Measurements from ENCODE around the gene SLC45A1.

SLC45A1 gene

GRCh38 chr1:8373125-8373524 is 55.2 kb downstream of the SLC45A1 start:
- Histone ChIP-seq H3K4me1 (ENCODE audit: insufficient read depth, low read length, poor library complexity, severe bottlenecking) (peaks cover 11% of the 10 kb centered on the region), H3K9me3 (ENCODE audit: insufficient read depth, low read depth, low read length) (no peaks in the 10 kb centered on the region), H3K9me2 (replicated peaks; ENCODE audit: low read depth, low read length) (no peaks in the 10 kb centered on the region), H2AFZ (ENCODE audit: low read length) (no peak overlapping the region), H3K4me2 (ENCODE audit: low read depth, low read length, poor library complexity, severe bottlenecking) (no peak overlapping the region), H3K79me2 (ENCODE audit: insufficient read depth, low read length) (peaks cover 84% of the 10 kb centered on the region), H4K20me1 (ENCODE audit: insufficient read depth, low read length, poor library complexity, severe bottlenecking) (peaks cover 66% of the 10 kb centered on the region), H3K4me3 (ENCODE audit: low read length, poor library complexity, severe bottlenecking) (no peak overlapping the region), H3K9ac (ENCODE audit: low read depth, low read length, poor library complexity, severe bottlenecking) (no peak overlapping the region), H3F3A (ENCODE audit: low read depth) (no peaks in the 10 kb centered on the region), H3K27me3 (ENCODE audit: insufficient read depth, low read length, poor library complexity, severe bottlenecking) (no peaks in the 10 kb centered on the region), H3K36me3 (ENCODE audit: insufficient read depth, low read length) (peaks cover 37% of the 10 kb centered on the region; the same call in 1 of the 2 replicates)
- TF ChIP-seq EZH2phosphoT487 (IDR thresholded peaks at IDR 0.05; ENCODE audit: borderline replicate concordance) (no peak), CTCF (conservative IDR thresholded peaks at IDR 0.05; ENCODE audit: low read length) (no peak)

GRCh38 chr1:8373581-8374241 is 55.8 kb downstream of the SLC45A1 start:
- no peaks in the 10 kb centered on the region for H3K27me3 ChIP-seq (ENCODE audit: insufficient read depth, low read length, poor library complexity, severe bottlenecking)
- no peaks in the 10 kb centered on the region for H3F3A ChIP-seq (ENCODE audit: low read depth)
- no peak overlapping the region for H3K4me2 ChIP-seq (ENCODE audit: low read depth, low read length, poor library complexity, severe bottlenecking)
- peaks cover 89% of the 10 kb centered on the region for H3K79me2 ChIP-seq (ENCODE audit: insufficient read depth, low read length)
- no peaks in the 10 kb centered on the region for H3K9me2 ChIP-seq (replicated peaks; ENCODE audit: low read depth, low read length)
- H4K20me1 ChIP-seq (ENCODE audit: insufficient read depth, low read length, poor library complexity, severe bottlenecking), result peaks cover 66% of the 10 kb centered on the region
- H3K9me3 ChIP-seq (ENCODE audit: insufficient read depth, low read depth, low read length), result no peaks in the 10 kb centered on the region
- H3K36me3 ChIP-seq (ENCODE audit: insufficient read depth, low read length), result peaks cover 37% of the 10 kb centered on the region; the same call in 1 of the 2 replicates
- no peak overlapping the region for H2AFZ ChIP-seq (ENCODE audit: low read length)
- no peak overlapping the region for H3K4me3 ChIP-seq (ENCODE audit: low read length, poor library complexity, severe bottlenecking)
- no peak for TF ChIP-seq EZH2phosphoT487 (IDR thresholded peaks at IDR 0.05; ENCODE audit: borderline replicate concordance)
- no peak for TF ChIP-seq CTCF (conservative IDR thresholded peaks at IDR 0.05; ENCODE audit: low read length)
- H3K9ac ChIP-seq (ENCODE audit: low read depth, low read length, poor library complexity, severe bottlenecking), result no peak overlapping the region
- H3K4me1 ChIP-seq (ENCODE audit: insufficient read depth, low read length, poor library complexity, severe bottlenecking), result peaks cover 17% of the 10 kb centered on the region

- H3K9ac ChIP-seq (ENCODE audit: low read depth, low read length, poor library complexity, severe bottlenecking), result no peak overlapping the region
- no peak for TF ChIP-seq CTCF (conservative IDR thresholded peaks at IDR 0.05; ENCODE audit: low read length)
- TF ChIP-seq EZH2phosphoT487 (IDR thresholded peaks at IDR 0.05; ENCODE audit: borderline replicate concordance), result no peak
- H3K9me3 ChIP-seq (ENCODE audit: insufficient read depth, low read depth, low read length), result no peaks in the 10 kb centered on the region
- no peaks in the 10 kb centered on the region for H3K27me3 ChIP-seq (ENCODE audit: insufficient read depth, low read length, poor library complexity, severe bottlenecking)
- no peaks in the 10 kb centered on the region for H3K9me2 ChIP-seq (replicated peaks; ENCODE audit: low read depth, low read length)
- H3K4me1 ChIP-seq (ENCODE audit: insufficient read depth, low read length, poor library complexity, severe bottlenecking), result peaks cover 23% of the 10 kb centered on the region
- peaks cover 37% of the 10 kb centered on the region; the same call in 1 of the 2 replicates for H3K36me3 ChIP-seq (ENCODE audit: insufficient read depth, low read length)
- no peak overlapping the region for H2AFZ ChIP-seq (ENCODE audit: low read length)
- peaks cover 66% of the 10 kb centered on the region for H4K20me1 ChIP-seq (ENCODE audit: insufficient read depth, low read length, poor library complexity, severe bottlenecking)
- no peaks in the 10 kb centered on the region for H3F3A ChIP-seq (ENCODE audit: low read depth)
- H3K4me3 ChIP-seq (ENCODE audit: low read length, poor library complexity, severe bottlenecking), result no peak overlapping the region
- H3K4me2 ChIP-seq (ENCODE audit: low read depth, low read length, poor library complexity, severe bottlenecking), result no peak overlapping the region
- peaks cover 89% of the 10 kb centered on the region for H3K79me2 ChIP-seq (ENCODE audit: insufficient read depth, low read length)
Measured at GRCh38 chr1:8374356-8374755, 56.4 kb downstream of the SLC45A1 start.

Measured in Loucy (cell line).